NCI-H2171 treated with DMSO at 0.1 percent for 48 hours (cell line): Measurements from ENCODE around the gene ASTN2.

Experiments used
- DNase-seq: peaks from one replicate; lab custom pipeline; 2025; lab: John Stamatoyannopoulos, UW

The ASTN2 gene

GRCh38 chr9:116379821-116380220, 1035.0 kb downstream of the ASTN2 start:
- DNase-seq: no peak

DNA sequence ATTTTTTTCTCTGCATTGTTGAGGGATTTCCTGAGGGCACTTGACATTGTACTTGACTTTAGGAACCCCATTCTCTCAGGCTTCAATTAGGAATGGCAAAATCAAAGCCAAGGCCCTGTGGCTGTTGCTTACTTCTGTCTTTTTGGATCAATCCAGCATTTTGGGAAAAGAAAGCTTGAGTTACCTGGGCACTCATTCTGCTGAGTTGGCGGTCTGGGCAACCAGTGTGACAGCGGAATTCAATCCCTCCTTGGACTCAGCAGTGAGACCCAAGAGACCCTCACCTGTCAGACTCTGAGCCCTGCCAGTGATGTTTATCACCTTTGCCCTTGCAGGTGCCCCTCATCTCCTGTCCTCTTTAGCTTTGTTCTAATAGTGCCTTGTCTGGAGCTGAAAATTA, 1036.0 kb downstream of the ASTN2 start:
- DNase-seq: no peak

- no peak for DNase-seq
These were observed 1037.6 kb downstream of the ASTN2 start for GRCh38 chr9:116377179-116377798.
